Hepatocyte (in vitro differentiated cells): ENCODE data around the gene SEC61B. TPM values are rescaled to one million over a fixed set of nuclear protein-coding genes. Genes with fewer than 3 reads are reported as not detected.

Experiments used
- DNase-seq: peaks from one replicate; pipeline ENCODE4 v3.0.0-alpha.2; 2016; ENCODE audit warnings: low spot score
- H2AFZ ChIP-seq: fragments of 200-600 bp; sonication (generic); 2 replicates; pipeline ENCODE4 v1.6.0; 2016; ENCODE audit warnings: antibody characterized with exemption, mild to moderate bottlenecking
- H3K27ac ChIP-seq: fragments of 200-600 bp; sonication (generic); 2 replicates; pipeline ENCODE4 v1.5.1; 2016; ENCODE audit warnings: mild to moderate bottlenecking
- H3K27me3 ChIP-seq: fragments of 200-600 bp; sonication (generic); 2 replicates; pipeline ENCODE4 v1.6.1; 2016
- H3K36me3 ChIP-seq: fragments of 200-600 bp; sonication (generic); replicated peaks from 2 replicates; pipeline ENCODE4 v1.5.1; 2016; ENCODE audit warnings: low read depth; ENCODE audit not compliant: insufficient read depth
- H3K4me1 ChIP-seq: fragments of 200-600 bp; sonication (generic); 2 replicates; pipeline ENCODE4 v1.5.1; 2016; ENCODE audit warnings: mild to moderate bottlenecking, moderate library complexity; ENCODE audit not compliant: insufficient read depth
- H3K4me2 ChIP-seq: fragments of 200-600 bp; sonication (generic); 2 replicates; pipeline ENCODE4 v1.6.0; 2016
- H3K4me3 ChIP-seq: fragments of 200-600 bp; sonication (generic); 2 replicates; pipeline ENCODE4 v1.5.1; 2016; ENCODE audit warnings: mild to moderate bottlenecking
- H3K79me2 ChIP-seq: fragments of 200-600 bp; sonication (generic); 2 replicates; pipeline ENCODE4 v1.6.0; 2017; ENCODE audit warnings: mild to moderate bottlenecking
- H3K9me2 ChIP-seq: fragments of 200-600 bp; sonication (generic); replicated peaks from 2 replicates; pipeline ENCODE4 v1.6.0; 2017; ENCODE audit warnings: mild to moderate bottlenecking; ENCODE audit not compliant: insufficient read depth
- H3K9me3 ChIP-seq: fragments of 200-600 bp; sonication (generic); 2 replicates; pipeline ENCODE4 v1.5.1; 2016; ENCODE audit warnings: low read depth, mild to moderate bottlenecking
- H4K20me1 ChIP-seq: fragments of 200-600 bp; sonication (generic); 2 replicates; pipeline ENCODE4 v1.6.0; 2016; ENCODE audit warnings: mild to moderate bottlenecking; ENCODE audit not compliant: insufficient read depth, poor library complexity, severe bottlenecking
- EZH2 ChIP-seq: fragments of 200-600 bp; sonication (generic); IDR thresholded peaks from 2 replicates; pipeline ENCODE4 v1.6.1; 2016; ENCODE audit warnings: antibody characterized with exemption, mild to moderate bottlenecking, borderline replicate concordance
- EZH2phosphoT487 ChIP-seq: fragments of 200-600 bp; sonication (generic); IDR thresholded peaks from one replicate; pipeline ENCODE4 v1.6.1; 2018; ENCODE audit warnings: antibody characterized with exemption, mild to moderate bottlenecking, low read depth, moderate library complexity; ENCODE audit not compliant: unreplicated experiment, severe bottlenecking
- WGBS: methylation state at CpG from one replicate; pipeline ENCODE4 v1.1.6; 2016; ENCODE audit warnings: low lambda C conversion rate; ENCODE audit errors: missing lambda C conversion rate; 5-methylcytosine and 5-hydroxymethylcytosine counted together
- polyA plus RNA-seq: library from polyadenylated mRNA; unstranded; fragments of >200 nt; fragmentation: Nextera tagmentation; extraction: Ambion mirVana; gene quantifications from 2 replicates; pipeline ENCODE4 v1.2.1, GENCODE V29; 2016
- total RNA-seq: library from RNA; depleted of rRNA; stranded (reverse); fragments of >200 nt; gene quantifications from 2 replicates; pipeline ENCODE4 v1.2.3, GENCODE V29; 2014
- TF ChIP-seq, protein P1 (sequence below): fragments of 200-600 bp; sonication (generic); IDR thresholded peaks from 2 replicates; pipeline ENCODE4 v1.5.1; 2016; ENCODE audit warnings: antibody characterized with exemption, mild to moderate bottlenecking; ENCODE audit not compliant: poor library complexity

Gene SEC61B
- total and polyA plus RNA-seq, 2 experiments from 2014 or later, result 145 to 365 TPM

DNA sequence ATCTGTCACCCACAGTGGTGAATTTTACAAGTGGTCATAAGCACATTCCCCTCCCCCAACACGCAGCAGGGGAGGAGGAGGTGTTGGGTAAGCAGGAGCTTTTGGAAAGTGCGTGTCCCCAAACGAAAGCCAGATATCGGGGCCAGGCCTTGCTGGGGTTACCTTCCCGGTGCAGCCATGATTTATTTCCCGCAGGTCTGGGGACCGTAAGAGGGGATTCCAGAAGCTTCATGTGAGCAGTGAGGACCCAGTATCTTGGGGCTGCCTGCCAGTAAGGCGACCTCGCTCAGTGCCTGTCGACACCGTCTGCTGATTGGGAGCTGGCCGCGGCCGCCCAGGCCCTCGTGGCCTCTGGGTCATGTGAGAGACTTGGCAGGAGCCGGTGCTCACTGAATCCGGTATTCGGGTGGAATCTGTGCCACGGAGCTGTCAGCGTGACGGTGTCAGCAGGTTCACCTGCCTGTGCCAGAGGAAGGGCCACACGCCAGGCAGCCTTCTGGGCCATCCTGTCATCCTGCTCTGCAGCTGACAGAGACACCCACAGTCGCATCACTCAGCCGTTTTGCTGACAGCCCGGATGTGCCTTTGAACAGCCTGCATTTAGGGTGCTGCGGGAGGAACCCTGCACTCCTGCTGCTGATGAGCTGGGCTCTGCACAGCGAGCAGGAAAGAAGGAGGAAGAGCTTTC is 37.3 kb downstream of the SEC61B start:
- no peaks in the 10 kb centered on the region for H3K9me3 ChIP-seq
- no peaks in the 10 kb centered on the region for H3K79me2 ChIP-seq
- TF ChIP-seq, protein P1, sequence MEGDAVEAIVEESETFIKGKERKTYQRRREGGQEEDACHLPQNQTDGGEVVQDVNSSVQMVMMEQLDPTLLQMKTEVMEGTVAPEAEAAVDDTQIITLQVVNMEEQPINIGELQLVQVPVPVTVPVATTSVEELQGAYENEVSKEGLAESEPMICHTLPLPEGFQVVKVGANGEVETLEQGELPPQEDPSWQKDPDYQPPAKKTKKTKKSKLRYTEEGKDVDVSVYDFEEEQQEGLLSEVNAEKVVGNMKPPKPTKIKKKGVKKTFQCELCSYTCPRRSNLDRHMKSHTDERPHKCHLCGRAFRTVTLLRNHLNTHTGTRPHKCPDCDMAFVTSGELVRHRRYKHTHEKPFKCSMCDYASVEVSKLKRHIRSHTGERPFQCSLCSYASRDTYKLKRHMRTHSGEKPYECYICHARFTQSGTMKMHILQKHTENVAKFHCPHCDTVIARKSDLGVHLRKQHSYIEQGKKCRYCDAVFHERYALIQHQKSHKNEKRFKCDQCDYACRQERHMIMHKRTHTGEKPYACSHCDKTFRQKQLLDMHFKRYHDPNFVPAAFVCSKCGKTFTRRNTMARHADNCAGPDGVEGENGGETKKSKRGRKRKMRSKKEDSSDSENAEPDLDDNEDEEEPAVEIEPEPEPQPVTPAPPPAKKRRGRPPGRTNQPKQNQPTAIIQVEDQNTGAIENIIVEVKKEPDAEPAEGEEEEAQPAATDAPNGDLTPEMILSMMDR, result no peak
- no peak for TF ChIP-seq EZH2
- TF ChIP-seq EZH2phosphoT487, result no peak
- no peak overlapping the region for H3K4me3 ChIP-seq
- H3K27me3 ChIP-seq, result no peaks in the 10 kb centered on the region
- WGBS, result 63% methylated on average over 27 of the region's 27 CpGs
- H3K9me2 ChIP-seq, result no peaks in the 10 kb centered on the region
- H3K36me3 ChIP-seq, result no peaks in the 10 kb centered on the region
- no peaks in the 10 kb centered on the region for H4K20me1 ChIP-seq
- peak overlapping the region; percentile 63 for H3K4me2 ChIP-seq
- peak; percentile 20 for DNase-seq
- no peak overlapping the region for H2AFZ ChIP-seq
- H3K4me1 ChIP-seq, result no peaks in the 10 kb centered on the region
- no peak overlapping the region for H3K27ac ChIP-seq

GRCh38 chr9:99261923-99262322 is 39.8 kb downstream of the SEC61B start:
- Histone ChIP-seq H3K9me3 (no peaks in the 10 kb centered on the region), H3K27ac (no peak overlapping the region), H3K4me3 (no peak overlapping the region), H2AFZ (no peak overlapping the region), H3K36me3 (no peaks in the 10 kb centered on the region), H3K4me2 (no peak overlapping the region), H3K27me3 (no peaks in the 10 kb centered on the region), H4K20me1 (no peaks in the 10 kb centered on the region), H3K4me1 (no peaks in the 10 kb centered on the region), H3K9me2 (no peaks in the 10 kb centered on the region), H3K79me2 (no peaks in the 10 kb centered on the region)
- DNase-seq, result no peak
- TF ChIP-seq EZH2phosphoT487 (no peak), EZH2 (no peak)
- TF ChIP-seq, protein P1, result no peak
- 80% methylated on average over 2 of the region's 2 CpGs for WGBS

DNA sequence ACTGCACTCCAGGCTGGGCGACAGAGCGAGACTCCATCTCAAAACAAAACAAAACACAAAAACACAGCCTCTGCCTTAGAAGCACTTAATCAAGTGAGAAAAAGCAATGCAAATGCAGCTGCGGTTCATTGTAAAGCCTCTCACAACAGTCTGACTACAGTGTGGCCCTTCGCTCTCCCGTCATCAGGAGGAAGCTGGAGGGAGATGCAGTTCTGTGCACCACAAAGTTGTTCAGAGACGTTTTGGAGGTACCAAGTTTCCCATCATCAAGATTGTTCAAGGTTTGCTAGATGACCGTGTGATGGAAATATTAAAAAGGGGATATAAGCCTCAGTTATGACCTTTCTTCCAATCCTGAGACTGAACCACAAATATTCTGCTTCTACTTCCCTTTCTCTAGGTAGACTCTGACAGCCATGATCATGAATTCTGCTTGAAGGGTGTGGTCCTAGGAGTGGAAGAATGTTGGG is 40.9 kb downstream of the SEC61B start:
- Histone ChIP-seq H3K27me3 (no peaks in the 10 kb centered on the region), H4K20me1 (no peaks in the 10 kb centered on the region), H3K79me2 (no peaks in the 10 kb centered on the region), H3K4me1 (no peaks in the 10 kb centered on the region), H3K4me3 (no peak overlapping the region), H3K27ac (no peak overlapping the region), H3K36me3 (no peaks in the 10 kb centered on the region), H3K9me3 (no peaks in the 10 kb centered on the region), H3K9me2 (no peaks in the 10 kb centered on the region), H3K4me2 (no peak overlapping the region), H2AFZ (no peak overlapping the region)
- WGBS, result 84% methylated on average over 7 of the region's 7 CpGs
- no peak for DNase-seq
- TF ChIP-seq EZH2, result no peak
- TF ChIP-seq, protein P1, result no peak
- no peak for TF ChIP-seq EZH2phosphoT487
